ENCODE results near the gene EDIL3. TPM values are rescaled to one million over a fixed set of nuclear protein-coding genes. Genes with fewer than 3 reads are reported as not detected.

EDIL3 gene
- total RNA-seq, 4 donors from 2014 or later: 0.20 to 1.5 (median 0.75) TPM

DNA sequence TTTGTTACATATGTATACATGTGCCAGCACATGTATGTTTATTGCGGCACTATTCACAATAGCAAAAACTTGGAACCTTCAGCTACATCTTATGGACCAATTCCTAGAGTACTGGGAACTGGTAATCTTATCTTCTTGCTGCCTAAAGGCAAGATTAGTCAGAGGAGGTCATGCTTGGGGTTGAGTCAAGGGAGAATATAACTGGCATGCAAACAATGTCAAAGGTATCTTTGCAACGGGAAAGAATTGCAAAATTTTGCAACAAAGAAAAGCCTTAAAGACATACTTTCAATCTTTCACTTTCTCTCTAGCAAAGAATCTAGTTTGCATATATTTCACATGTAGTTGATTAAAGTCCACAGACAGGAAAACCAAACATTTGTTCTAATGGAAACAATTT is 145.2 kb downstream of the EDIL3 start:
- H3K9me3 ChIP-seq: no peaks in the 10 kb centered on the region
- H3K4me3 ChIP-seq: no peak overlapping the region
- no peaks in the 10 kb centered on the region for H3K36me3 ChIP-seq
- no peak overlapping the region for H3K27ac ChIP-seq
- no peak for DNase-seq
- TF ChIP-seq, protein P1, sequence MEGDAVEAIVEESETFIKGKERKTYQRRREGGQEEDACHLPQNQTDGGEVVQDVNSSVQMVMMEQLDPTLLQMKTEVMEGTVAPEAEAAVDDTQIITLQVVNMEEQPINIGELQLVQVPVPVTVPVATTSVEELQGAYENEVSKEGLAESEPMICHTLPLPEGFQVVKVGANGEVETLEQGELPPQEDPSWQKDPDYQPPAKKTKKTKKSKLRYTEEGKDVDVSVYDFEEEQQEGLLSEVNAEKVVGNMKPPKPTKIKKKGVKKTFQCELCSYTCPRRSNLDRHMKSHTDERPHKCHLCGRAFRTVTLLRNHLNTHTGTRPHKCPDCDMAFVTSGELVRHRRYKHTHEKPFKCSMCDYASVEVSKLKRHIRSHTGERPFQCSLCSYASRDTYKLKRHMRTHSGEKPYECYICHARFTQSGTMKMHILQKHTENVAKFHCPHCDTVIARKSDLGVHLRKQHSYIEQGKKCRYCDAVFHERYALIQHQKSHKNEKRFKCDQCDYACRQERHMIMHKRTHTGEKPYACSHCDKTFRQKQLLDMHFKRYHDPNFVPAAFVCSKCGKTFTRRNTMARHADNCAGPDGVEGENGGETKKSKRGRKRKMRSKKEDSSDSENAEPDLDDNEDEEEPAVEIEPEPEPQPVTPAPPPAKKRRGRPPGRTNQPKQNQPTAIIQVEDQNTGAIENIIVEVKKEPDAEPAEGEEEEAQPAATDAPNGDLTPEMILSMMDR (IDR thresholded peaks at IDR 0.05 in 4 of 5, conservative IDR thresholded peaks at IDR 0.05 in 1 of 5): no peak
- TF ChIP-seq POLR2A (IDR thresholded peaks at IDR 0.05): no peak
- in situ Hi-C loops (cut with MboI; ENCODE audit: low sequenced_read_pairs in 4 of 4): no loop called here
- no peaks in the 10 kb centered on the region for H3K4me1 ChIP-seq
- ATAC-seq: no peak
- H3K27me3 ChIP-seq: no peaks in the 10 kb centered on the region
- intact Hi-C loops (cut with DNase I; ENCODE audit: low total_unique reads): no loop called here

DNA sequence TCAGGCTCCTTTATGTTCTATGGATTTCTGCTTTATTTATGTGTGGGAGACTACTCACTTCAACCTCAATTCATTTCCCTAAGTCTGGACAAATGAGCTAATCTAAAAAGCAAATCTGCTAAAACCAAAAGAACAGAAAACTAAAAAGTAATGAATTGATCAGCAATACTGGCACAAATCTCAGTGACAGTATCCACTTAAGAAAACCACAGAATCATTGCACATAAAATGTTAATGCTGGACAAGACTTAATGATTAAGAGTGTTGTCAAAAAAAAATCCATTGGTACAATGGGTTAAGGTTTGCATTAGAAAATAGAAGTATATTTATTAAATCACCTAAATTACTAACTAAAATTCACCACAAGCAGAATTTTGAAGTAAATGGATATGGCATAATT is 147.6 kb downstream of the EDIL3 start:
- intact Hi-C loops (cut with DNase I; ENCODE audit: low total_unique reads): no loop called here
- Histone ChIP-seq H3K9me3 (no peaks in the 10 kb centered on the region), H3K36me3 (no peaks in the 10 kb centered on the region), H3K4me1 (no peaks in the 10 kb centered on the region), H3K4me3 (no peak overlapping the region), H3K27ac (no peak overlapping the region), H3K27me3 (no peaks in the 10 kb centered on the region)
- DNase-seq (no peak), ATAC-seq (no peak)
- in situ Hi-C loops (cut with MboI; ENCODE audit: low sequenced_read_pairs in 4 of 4): no loop called here
- TF ChIP-seq, protein P1 (IDR thresholded peaks at IDR 0.05 in 4 of 5, conservative IDR thresholded peaks at IDR 0.05 in 1 of 5): no peak
- no peak for TF ChIP-seq POLR2A (IDR thresholded peaks at IDR 0.05)

DNA sequence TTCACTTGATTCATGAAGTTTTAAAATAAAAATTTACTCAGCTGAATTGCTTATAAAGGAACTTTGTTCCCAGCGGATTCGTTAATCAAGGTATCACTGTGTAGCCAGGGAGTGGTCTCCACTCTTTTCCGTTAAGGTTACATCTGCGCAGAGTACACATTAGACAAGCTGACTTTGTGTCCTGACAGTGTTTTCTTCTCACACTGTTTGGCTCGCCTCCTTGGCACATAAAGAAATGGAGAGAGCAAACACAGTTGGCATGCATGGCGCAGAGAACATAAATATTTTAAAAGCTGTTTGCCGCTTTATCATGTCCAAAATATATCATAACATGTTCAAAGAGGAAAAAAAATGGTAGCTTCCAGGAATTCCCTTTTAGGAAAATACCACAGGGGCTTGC is 153.2 kb downstream of the EDIL3 start:
- no peak overlapping the region for H3K27ac ChIP-seq
- H3K9me3 ChIP-seq: no peaks in the 10 kb centered on the region
- no peaks in the 10 kb centered on the region for H3K36me3 ChIP-seq
- intact Hi-C loops (cut with DNase I; ENCODE audit: low total_unique reads): no loop called here
- ATAC-seq (no peak), DNase-seq (no peak)
- TF ChIP-seq POLR2A (IDR thresholded peaks at IDR 0.05): no peak
- TF ChIP-seq, protein P1 (IDR thresholded peaks at IDR 0.05 in 4 of 5, conservative IDR thresholded peaks at IDR 0.05 in 1 of 5): no peak
- in situ Hi-C loops (cut with MboI; ENCODE audit: low sequenced_read_pairs in 4 of 4): no loop called here
- no peaks in the 10 kb centered on the region for H3K27me3 ChIP-seq
- no peak overlapping the region for H3K4me3 ChIP-seq
- H3K4me1 ChIP-seq: no peaks in the 10 kb centered on the region

DNA sequence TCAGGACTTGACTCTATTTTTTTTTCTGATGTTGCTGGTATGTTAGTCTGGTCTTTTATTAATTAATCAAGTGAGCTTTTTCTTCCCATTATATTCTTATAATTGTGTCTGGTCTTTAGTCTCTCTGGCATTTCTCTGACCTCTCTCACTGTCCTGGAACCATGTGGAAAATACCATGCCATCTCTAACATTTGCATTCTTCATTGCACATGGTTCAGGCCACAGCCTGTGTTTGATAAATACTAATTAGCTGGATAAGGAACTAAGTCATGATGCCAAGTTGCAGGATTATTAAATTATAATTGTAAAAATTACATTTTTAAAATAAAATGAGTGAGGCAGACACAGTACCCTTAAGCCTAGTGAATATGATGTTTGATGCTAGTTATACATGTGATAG is 155.6 kb downstream of the EDIL3 start:
- Histone ChIP-seq H3K27ac (no peak overlapping the region), H3K9me3 (no peaks in the 10 kb centered on the region), H3K36me3 (no peaks in the 10 kb centered on the region), H3K27me3 (no peaks in the 10 kb centered on the region), H3K4me3 (no peak overlapping the region), H3K4me1 (no peaks in the 10 kb centered on the region)
- DNase-seq (no peak), ATAC-seq (no peak)
- intact Hi-C loops (cut with DNase I; ENCODE audit: low total_unique reads) (no loop called here), in situ Hi-C loops (cut with MboI; ENCODE audit: low sequenced_read_pairs in 4 of 4) (no loop called here)
- TF ChIP-seq POLR2A (IDR thresholded peaks at IDR 0.05): no peak
- TF ChIP-seq, protein P1 (IDR thresholded peaks at IDR 0.05 in 4 of 5, conservative IDR thresholded peaks at IDR 0.05 in 1 of 5): no peak

DNA sequence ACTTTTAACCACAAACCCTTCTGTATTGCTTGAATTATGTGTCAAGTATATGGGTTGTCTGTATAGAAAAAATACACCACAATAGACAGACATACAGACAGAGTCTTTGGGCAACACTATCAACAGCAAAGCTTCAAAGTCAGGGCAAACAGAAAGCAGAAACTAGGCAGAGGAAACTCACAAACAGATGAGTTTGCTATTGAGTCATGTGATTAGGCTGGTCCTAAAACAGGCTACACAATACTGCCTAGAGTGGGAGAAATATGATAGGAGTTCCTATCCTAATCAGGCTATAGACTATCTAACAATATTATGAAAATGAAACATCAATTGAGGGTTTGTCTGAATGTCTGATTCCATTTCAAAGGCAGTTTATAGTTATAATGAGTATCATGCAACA is 156.4 kb downstream of the EDIL3 start:
- no peaks in the 10 kb centered on the region for H3K27me3 ChIP-seq
- no peak for ATAC-seq
- DNase-seq: no peak
- intact Hi-C loops (cut with DNase I; ENCODE audit: low total_unique reads) (no loop called here), in situ Hi-C loops (cut with MboI; ENCODE audit: low sequenced_read_pairs in 4 of 4) (no loop called here)
- TF ChIP-seq, protein P1 (IDR thresholded peaks at IDR 0.05 in 4 of 5, conservative IDR thresholded peaks at IDR 0.05 in 1 of 5): no peak
- no peak for TF ChIP-seq POLR2A (IDR thresholded peaks at IDR 0.05)
- no peak overlapping the region for H3K4me3 ChIP-seq
- no peaks in the 10 kb centered on the region for H3K4me1 ChIP-seq
- H3K36me3 ChIP-seq: no peaks in the 10 kb centered on the region
- H3K9me3 ChIP-seq: no peaks in the 10 kb centered on the region
- no peak overlapping the region for H3K27ac ChIP-seq
